Trophoblast cell (in vitro differentiated cells and primary cell): ENCODE results near the gene POMT1.

ENCODE experiments used
- DNase-seq, 2 donors: peaks; one replicate each; pipeline ENCODE4 v3.0.0-alpha.2; 2016
- H2AFZ ChIP-seq: 2 replicates; pipeline ENCODE4 v1.6.1; 2013; ENCODE audit warnings: low read length, moderate library complexity, mild to moderate bottlenecking; ENCODE audit not compliant: insufficient read depth, poor library complexity
- H2AK5ac ChIP-seq: 2 replicates; pipeline ENCODE4 v1.6.1; 2013; ENCODE audit warnings: mild to moderate bottlenecking, low read length
- H2BK120ac ChIP-seq: 2 replicates; pipeline ENCODE4 v1.6.1; 2013; ENCODE audit warnings: low read length, mild to moderate bottlenecking, moderate library complexity; ENCODE audit not compliant: insufficient read depth, poor library complexity
- H2BK12ac ChIP-seq: 2 replicates; pipeline ENCODE4 v1.6.1; 2013; ENCODE audit warnings: mild to moderate bottlenecking, low read length, moderate library complexity
- H2BK5ac ChIP-seq: 2 replicates; pipeline ENCODE4 v1.6.1; 2013; ENCODE audit warnings: low read length, low read depth, moderate library complexity, mild to moderate bottlenecking; ENCODE audit not compliant: poor library complexity
- H3K14ac ChIP-seq: 2 replicates; pipeline ENCODE4 v1.6.1; 2013; ENCODE audit warnings: mild to moderate bottlenecking, low read length
- H3K18ac ChIP-seq: 2 replicates; pipeline ENCODE4 v1.6.1; 2013; ENCODE audit warnings: mild to moderate bottlenecking, low read length
- H3K23ac ChIP-seq: 2 replicates; pipeline ENCODE4 v1.6.1; 2013; ENCODE audit warnings: low read length
- H3K27ac ChIP-seq: 2 replicates; pipeline ENCODE4 v1.5.1; 2013; ENCODE audit warnings: low read depth, mild to moderate bottlenecking, inconsistent platforms, low read length, moderate library complexity
- H3K27me3 ChIP-seq: 2 replicates; pipeline ENCODE4 v1.6.1; 2013; ENCODE audit warnings: inconsistent platforms, mild to moderate bottlenecking, low read length, moderate library complexity; ENCODE audit not compliant: insufficient read depth
- H3K36me3 ChIP-seq, 2 experiments: 1 replicate in 1 of 2; 2 replicates in 1 of 2; pipeline ENCODE4 v1.6.1; 2013; ENCODE audit warnings: low read length in 2 of 2, mild to moderate bottlenecking in 2 of 2, moderate library complexity in 1 of 2; ENCODE audit not compliant: insufficient read depth in 2 of 2, control insufficient read depth in 1 of 2
- H3K4ac ChIP-seq: 2 replicates; pipeline ENCODE4 v1.6.1; 2013; ENCODE audit warnings: low read depth, mild to moderate bottlenecking, low read length, moderate library complexity
- H3K4me1 ChIP-seq, 2 experiments: 1 replicate in 1 of 2; 2 replicates in 1 of 2; pipeline ENCODE4 v1.6.1; 2013; ENCODE audit warnings: low read length in 2 of 2, mild to moderate bottlenecking in 2 of 2, moderate library complexity in 1 of 2; ENCODE audit not compliant: insufficient read depth in 2 of 2, control insufficient read depth in 1 of 2
- H3K4me2 ChIP-seq: 2 replicates; pipeline ENCODE4 v1.6.1; 2013; ENCODE audit warnings: inconsistent platforms, mild to moderate bottlenecking, low read length, moderate library complexity
- H3K4me3 ChIP-seq: 2 replicates; pipeline ENCODE4 v1.5.1; 2013; ENCODE audit warnings: mild to moderate bottlenecking, low read depth, low read length, inconsistent platforms
- H3K79me1 ChIP-seq: one replicate; pipeline ENCODE4 v1.6.1; 2013; ENCODE audit warnings: low read length
- H3K79me2 ChIP-seq: 2 replicates; pipeline ENCODE4 v1.6.1; 2013; ENCODE audit warnings: low read length, mild to moderate bottlenecking; ENCODE audit not compliant: control insufficient read depth, insufficient read depth, poor library complexity
- H3K9ac ChIP-seq: 2 replicates; pipeline ENCODE4 v1.6.1; 2013; ENCODE audit warnings: mild to moderate bottlenecking, low read length
- H3K9me3 ChIP-seq: 2 replicates; pipeline ENCODE4 v1.6.1; 2013; ENCODE audit warnings: low read depth, mild to moderate bottlenecking, control low read depth, inconsistent platforms, low read length; ENCODE audit not compliant: insufficient read depth
- H4K12ac ChIP-seq: 2 replicates; pipeline ENCODE4 v1.6.1; 2013; ENCODE audit warnings: low read depth, mild to moderate bottlenecking, low read length, moderate library complexity
- H4K8ac ChIP-seq: 2 replicates; pipeline ENCODE4 v1.6.1; 2013; ENCODE audit warnings: low read depth, mild to moderate bottlenecking, low read length, moderate library complexity
- H4K91ac ChIP-seq: one replicate; pipeline ENCODE4 v1.6.1; 2013; ENCODE audit warnings: low read depth, mild to moderate bottlenecking, low read length, moderate library complexity
- WGBS: extraction: QIAGEN DNeasy Blood & Tissue Kit; methylation state at CpG from one replicate; pipeline ENCODE4 v1.1.7; 2013; ENCODE audit warnings: missing lambda C conversion rate; ENCODE audit not compliant: insufficient read length, insufficient coverage; ENCODE audit errors: extremely low coverage; 5-methylcytosine and 5-hydroxymethylcytosine counted together

Gene POMT1

GRCh38 chr9:131525643-131526565 is 23.2 kb downstream of the POMT1 start:
- no CpG with 5 or more reads among the region's 19 CpGs for WGBS
- no peak overlapping the region for H2AFZ ChIP-seq
- H3K18ac ChIP-seq: no peak overlapping the region
- H3K4me3 ChIP-seq: no peak overlapping the region
- no peaks in the 10 kb centered on the region for H3K27me3 ChIP-seq
- H3K14ac ChIP-seq: no peak overlapping the region
- H4K91ac ChIP-seq: no peak overlapping the region
- peaks cover 11 to 15% of the 10 kb centered on the region in 2 experiments for H3K4me1 ChIP-seq
- no peak overlapping the region for H2BK5ac ChIP-seq
- H2BK120ac ChIP-seq: no peak overlapping the region
- peaks cover 8% of the 10 kb centered on the region for H3K79me1 ChIP-seq
- H3K36me3 ChIP-seq: peaks cover 79 to 86% of the 10 kb centered on the region in 2 experiments
- no peak overlapping the region for H3K23ac ChIP-seq
- no peak overlapping the region for H3K4me2 ChIP-seq
- no peak for DNase-seq
- no peak overlapping the region for H3K4ac ChIP-seq
- peaks cover 4% of the 10 kb centered on the region for H3K79me2 ChIP-seq
- no peak overlapping the region for H4K8ac ChIP-seq
- peaks cover 8% of the 10 kb centered on the region for H3K9me3 ChIP-seq
- H2AK5ac ChIP-seq: no peak overlapping the region
- no peak overlapping the region for H3K9ac ChIP-seq
- H3K27ac ChIP-seq: no peak overlapping the region
- H4K12ac ChIP-seq: no peak overlapping the region
- no peak overlapping the region for H2BK12ac ChIP-seq

- Histone ChIP-seq H3K23ac (no peak overlapping the region), H3K4me1 (peaks cover 16 to 20% of the 10 kb centered on the region in 2 experiments), H2BK12ac (no peak overlapping the region), H3K79me2 (peaks cover 5% of the 10 kb centered on the region), H2BK120ac (no peak overlapping the region), H2BK5ac (no peak overlapping the region), H3K79me1 (peaks cover 14% of the 10 kb centered on the region), H3K36me3 (peaks cover 57 to 64% of the 10 kb centered on the region in 2 experiments), H3K14ac (no peak overlapping the region), H3K4me3 (no peak overlapping the region), H3K9me3 (peaks cover 6% of the 10 kb centered on the region), H3K27me3 (no peaks in the 10 kb centered on the region), H3K9ac (no peak overlapping the region), H3K4me2 (no peak overlapping the region), H4K12ac (no peak overlapping the region), H3K27ac (no peak overlapping the region), H4K91ac (no peak overlapping the region), H4K8ac (no peak overlapping the region), H3K18ac (no peak overlapping the region), H2AK5ac (no peak overlapping the region), H3K4ac (no peak overlapping the region), H2AFZ (no peak overlapping the region)
- no CpG with 5 or more reads among the region's 7 CpGs for WGBS
- DNase-seq: no peak
These were observed 25.5 kb downstream of the POMT1 start for GRCh38 chr9:131528186-131528585.

GRCh38 chr9:131528886-131529505 is 26.3 kb downstream of the POMT1 start:
- Histone ChIP-seq H2AK5ac (no peak overlapping the region), H3K79me1 (peaks cover 14% of the 10 kb centered on the region), H2BK12ac (no peak overlapping the region), H2AFZ (no peak overlapping the region), H3K4me1 (peaks cover 15 to 17% of the 10 kb centered on the region in 2 experiments), H3K9me3 (peaks cover 2% of the 10 kb centered on the region), H3K27me3 (no peaks in the 10 kb centered on the region), H3K4me2 (no peak overlapping the region), H3K4ac (no peak overlapping the region), H3K79me2 (peaks cover 5% of the 10 kb centered on the region), H2BK120ac (no peak overlapping the region), H3K9ac (no peak overlapping the region), H4K8ac (no peak overlapping the region), H3K27ac (no peak overlapping the region), H3K18ac (no peak overlapping the region), H4K91ac (no peak overlapping the region), H3K4me3 (no peak overlapping the region), H2BK5ac (no peak overlapping the region), H3K23ac (no peak overlapping the region), H3K36me3 (peaks cover 49 to 56% of the 10 kb centered on the region in 2 experiments), H3K14ac (no peak overlapping the region), H4K12ac (no peak overlapping the region)
- DNase-seq: no peak
- whole genome bisulfite sequencing: no CpG with 5 or more reads among the region's 35 CpGs

DNA sequence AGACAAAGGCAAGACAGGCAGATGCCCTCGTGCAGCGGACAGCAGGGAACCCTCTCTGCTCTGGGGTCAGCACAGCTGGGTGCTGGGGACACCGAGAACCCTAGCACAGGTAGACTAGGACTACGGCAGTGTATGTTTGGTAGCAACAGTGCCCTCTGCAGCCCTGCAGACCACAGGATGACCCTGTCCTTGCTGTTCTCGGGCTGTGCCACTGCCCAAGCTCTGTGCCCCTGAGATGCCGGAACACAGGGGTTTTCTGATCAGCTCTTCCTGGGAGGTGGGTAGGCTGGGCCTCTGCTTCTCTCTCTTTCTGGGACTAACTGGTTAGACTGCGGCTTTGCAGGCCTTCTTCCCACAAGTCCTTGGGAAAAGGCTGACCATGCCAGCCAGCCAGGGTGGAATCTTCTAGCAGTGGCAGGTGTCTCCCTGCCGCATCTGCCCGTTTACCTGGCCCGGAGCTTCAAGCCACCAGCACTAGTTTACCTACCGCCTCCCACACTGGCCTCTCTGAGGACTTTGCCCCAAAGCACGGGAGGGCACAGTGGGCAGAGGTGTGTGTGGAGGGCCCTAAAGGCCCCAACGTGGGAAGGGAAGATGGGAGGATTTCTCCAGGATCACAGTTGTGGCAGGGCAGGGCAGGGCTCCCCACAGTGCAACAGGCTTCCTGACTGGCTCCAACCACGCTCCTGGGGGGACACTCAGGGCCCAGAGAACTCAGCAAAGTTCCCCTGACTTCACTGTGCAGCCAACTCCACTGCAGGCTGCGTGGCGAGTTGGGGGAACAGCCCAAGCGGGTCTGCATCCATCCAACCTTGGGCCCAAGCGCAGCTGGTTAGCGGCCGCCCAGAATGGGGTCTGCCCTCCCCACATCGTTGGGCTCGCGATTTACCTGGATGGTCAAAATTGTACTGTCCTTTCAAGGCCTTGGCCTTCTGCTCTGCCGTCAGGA is 27.2 kb downstream of the POMT1 start:
- no peak overlapping the region for H2BK12ac ChIP-seq
- H4K8ac ChIP-seq: peak overlapping the region; percentile 91
- peaks cover 11% of the 10 kb centered on the region for H3K79me1 ChIP-seq
- peak overlapping the region; percentile 10 for H3K18ac ChIP-seq
- no peak overlapping the region for H2BK5ac ChIP-seq
- H2BK120ac ChIP-seq: no peak overlapping the region
- H3K4ac ChIP-seq: peak overlapping the region; percentile 25
- H3K4me1 ChIP-seq: peaks cover 10 to 11% of the 10 kb centered on the region in 2 experiments
- H3K9me3 ChIP-seq: peaks cover 2% of the 10 kb centered on the region
- no peak overlapping the region for H2AK5ac ChIP-seq
- no peak overlapping the region for H3K23ac ChIP-seq
- H2AFZ ChIP-seq: no peak overlapping the region
- no peak overlapping the region for H3K27ac ChIP-seq
- peak overlapping the region; percentile 97 for H3K4me3 ChIP-seq
- peak overlapping the region; percentile 57 for H3K9ac ChIP-seq
- peaks cover 5% of the 10 kb centered on the region for H3K79me2 ChIP-seq
- H3K4me2 ChIP-seq: peak overlapping the region; percentile 76
- no peaks in the 10 kb centered on the region for H3K27me3 ChIP-seq
- H4K91ac ChIP-seq: no peak overlapping the region
- peaks cover 42 to 48% of the 10 kb centered on the region in 2 experiments for H3K36me3 ChIP-seq
- H4K12ac ChIP-seq: no peak overlapping the region
- H3K14ac ChIP-seq: peak overlapping the region; percentile 14
- no peak for DNase-seq
- WGBS: no CpG with 5 or more reads among the region's 24 CpGs
